Measurements from ENCODE around the gene RNF114.

The RNF114 gene

DNA sequence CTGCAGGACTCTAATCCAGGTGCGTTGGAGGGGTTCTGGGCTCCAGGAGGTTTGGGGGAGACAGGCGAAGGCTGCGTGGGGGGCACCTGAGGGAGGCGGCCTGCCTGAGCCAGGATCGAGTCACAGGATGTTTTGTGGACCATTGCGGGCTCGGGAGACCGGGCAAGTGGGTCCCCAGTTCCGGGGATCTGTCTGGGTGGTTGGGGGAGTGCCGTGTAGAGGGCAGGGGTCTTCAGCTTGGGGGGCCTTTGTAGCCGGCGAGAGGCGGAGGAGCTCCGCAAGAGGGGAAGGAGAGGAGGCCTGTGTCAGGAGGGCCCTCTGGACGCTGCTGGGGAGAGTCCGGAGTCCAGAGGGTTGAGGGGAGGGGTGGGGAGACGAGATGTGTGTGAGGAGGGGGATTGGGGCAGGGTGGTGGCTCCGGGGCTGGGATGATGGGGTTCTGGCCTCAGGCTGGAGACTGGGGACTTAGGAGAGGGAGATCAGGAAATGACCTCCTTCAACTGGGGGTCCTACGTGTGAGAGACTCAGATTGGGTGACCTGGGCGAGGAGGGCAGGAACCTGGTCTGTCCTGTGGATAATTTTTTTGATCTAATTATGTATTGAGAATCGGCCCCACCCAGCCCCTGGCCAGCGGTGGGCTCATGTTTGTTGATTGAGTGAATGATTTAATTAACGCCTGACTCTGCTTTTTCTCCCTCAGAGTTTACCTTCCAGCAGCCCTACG is 47.1 kb downstream of the RNF114 start:
- no peak for DNase-seq (ENCODE audit: low read depth, low spot score)
- Histone ChIP-seq H3K9me3 (ENCODE audit: low read depth, low read length) (no peaks in the 10 kb centered on the region), H3K36me3 (ENCODE audit: insufficient read depth, low read length) (0 out of 2 replicates have a peak, but pooled peaks cover 4% of the 10 kb centered on the region), H3K4me3 (peak overlapping the region; percentile 92), H3K27ac (no peak overlapping the region), H3K9ac (ENCODE audit: insufficient read length) (peak overlapping the region; percentile 91)
- TF ChIP-seq EZH2 (IDR thresholded peaks at IDR 0.05), result no peak
- no peak for TF ChIP-seq FOXP2 (optimal IDR thresholded peaks at IDR 0.05; ENCODE audit: control extremely low read depth, extremely low read length, insufficient read depth)

DNA sequence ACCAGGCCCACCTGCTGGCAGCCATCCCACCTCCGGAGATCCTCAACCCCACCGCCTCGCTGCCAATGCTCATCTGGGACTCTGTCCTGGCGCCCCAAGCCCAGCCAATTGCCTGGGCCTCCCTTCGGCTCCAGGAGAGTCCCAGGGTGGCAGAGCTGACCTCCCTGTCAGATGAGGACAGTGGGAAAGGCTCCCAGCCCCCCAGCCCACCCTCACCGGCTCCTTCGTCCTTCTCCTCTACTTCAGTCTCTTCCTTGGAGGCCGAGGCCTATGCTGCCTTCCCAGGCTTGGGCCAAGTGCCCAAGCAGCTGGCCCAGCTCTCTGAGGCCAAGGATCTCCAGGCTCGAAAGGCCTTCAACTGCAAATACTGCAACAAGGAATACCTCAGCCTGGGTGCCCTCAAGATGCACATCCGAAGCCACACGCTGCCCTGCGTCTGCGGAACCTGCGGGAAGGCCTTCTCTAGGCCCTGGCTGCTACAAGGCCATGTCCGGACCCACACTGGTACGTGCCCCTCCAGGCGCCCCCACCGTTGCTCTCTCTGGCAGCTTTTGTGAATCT is 47.7 kb downstream of the RNF114 start:
- Histone ChIP-seq H3K9me3 (ENCODE audit: low read depth, low read length) (no peaks in the 10 kb centered on the region), H3K27ac (no peak overlapping the region), H3K36me3 (ENCODE audit: insufficient read depth, low read length) (0 out of 2 replicates have a peak, but pooled peaks cover 4% of the 10 kb centered on the region), H3K4me3 (peak overlapping the region; percentile 92), H3K9ac (ENCODE audit: insufficient read length) (peak overlapping the region; percentile 91)
- TF ChIP-seq EZH2 (IDR thresholded peaks at IDR 0.05), result no peak
- no peak for TF ChIP-seq FOXP2 (optimal IDR thresholded peaks at IDR 0.05; ENCODE audit: control extremely low read depth, extremely low read length, insufficient read depth)
- TF ChIP-seq POLR2AphosphoS5 (IDR thresholded peaks at IDR 0.05; ENCODE audit: borderline replicate concordance, low read depth, low read length), result no peak
- no peak for DNase-seq (ENCODE audit: low read depth, low spot score)

- H3K4me3 ChIP-seq, result peak overlapping the region; percentile 92
- TF ChIP-seq FOXP2 (optimal IDR thresholded peaks at IDR 0.05; ENCODE audit: control extremely low read depth, extremely low read length, insufficient read depth) (no peak), POLR2AphosphoS5 (IDR thresholded peaks at IDR 0.05; ENCODE audit: borderline replicate concordance, low read depth, low read length) (no peak)
- H3K36me3 ChIP-seq (ENCODE audit: insufficient read depth, low read length), result 0 out of 2 replicates have a peak, but pooled peaks cover 4% of the 10 kb centered on the region
- no peak overlapping the region for H3K9ac ChIP-seq (ENCODE audit: insufficient read length)
- DNase-seq (ENCODE audit: low read depth, low spot score), result no peak
- H3K9me3 ChIP-seq (ENCODE audit: low read depth, low read length), result no peaks in the 10 kb centered on the region
- H3K27ac ChIP-seq, result no peak overlapping the region
Observed at GRCh38 chr20:49984426-49985153, 48.4 kb downstream of the RNF114 start.

GRCh38 chr20:49985157-49985556 is 49.0 kb downstream of the RNF114 start:
- TF ChIP-seq POLR2AphosphoS5 (IDR thresholded peaks at IDR 0.05; ENCODE audit: borderline replicate concordance, low read depth, low read length) (no peak), EZH2 (IDR thresholded peaks at IDR 0.05) (no peak), FOXP2 (optimal IDR thresholded peaks at IDR 0.05; ENCODE audit: control extremely low read depth, extremely low read length, insufficient read depth) (no peak)
- no peak for DNase-seq (ENCODE audit: low read depth, low spot score)
- 0 out of 2 replicates have a peak, but pooled peaks cover 4% of the 10 kb centered on the region for H3K36me3 ChIP-seq (ENCODE audit: insufficient read depth, low read length)
- H3K4me3 ChIP-seq, result peak overlapping the region; percentile 16; the same call in 1 of the 2 replicates
- H3K27ac ChIP-seq, result no peak overlapping the region
- no peaks in the 10 kb centered on the region for H3K9me3 ChIP-seq (ENCODE audit: low read depth, low read length)
- H3K9ac ChIP-seq (ENCODE audit: insufficient read length), result no peak overlapping the region

- H3K9ac ChIP-seq (ENCODE audit: insufficient read length), result no peak overlapping the region
- H3K9me3 ChIP-seq (ENCODE audit: low read depth, low read length), result no peaks in the 10 kb centered on the region
- no peak for DNase-seq (ENCODE audit: low read depth, low spot score)
- no peak overlapping the region for H3K27ac ChIP-seq
- H3K36me3 ChIP-seq (ENCODE audit: insufficient read depth, low read length), result 0 out of 2 replicates have a peak, but pooled peaks cover 4% of the 10 kb centered on the region
- 0 out of 2 replicates have a peak overlapping the region, but pooled peaks have one; percentile 16 for H3K4me3 ChIP-seq
- TF ChIP-seq POLR2AphosphoS5 (IDR thresholded peaks at IDR 0.05; ENCODE audit: borderline replicate concordance, low read depth, low read length) (no peak), EZH2 (IDR thresholded peaks at IDR 0.05) (no peak), FOXP2 (optimal IDR thresholded peaks at IDR 0.05; ENCODE audit: control extremely low read depth, extremely low read length, insufficient read depth) (no peak)
Observed at GRCh38 chr20:49985617-49986016, 49.4 kb downstream of the RNF114 start.

DNA sequence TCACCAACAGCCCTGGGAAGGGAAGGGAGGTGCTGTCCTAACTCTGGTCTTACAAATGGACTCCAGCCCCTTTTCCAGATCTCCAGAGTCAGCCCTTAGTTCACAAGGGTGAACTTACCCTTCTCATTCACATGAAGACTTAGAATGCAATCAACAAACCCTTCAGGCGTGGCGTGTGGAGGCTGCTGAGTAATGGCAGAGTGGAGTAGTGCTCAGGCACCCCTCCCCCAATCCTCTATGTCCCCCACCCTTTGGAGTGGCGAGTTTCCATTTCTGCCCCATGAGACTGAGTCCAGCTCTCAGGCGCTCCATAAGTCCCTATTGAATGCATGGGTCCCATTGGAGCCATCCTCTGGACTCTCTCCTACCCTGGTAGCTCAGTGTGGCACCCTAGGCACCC is 49.9 kb downstream of the RNF114 start:
- H3K36me3 ChIP-seq (ENCODE audit: insufficient read depth, low read length), result 0 out of 2 replicates have a peak, but pooled peaks cover 4% of the 10 kb centered on the region
- H3K4me3 ChIP-seq, result no peak overlapping the region
- H3K9me3 ChIP-seq (ENCODE audit: low read depth, low read length), result no peaks in the 10 kb centered on the region
- no peak for TF ChIP-seq EZH2 (IDR thresholded peaks at IDR 0.05)
- TF ChIP-seq POLR2AphosphoS5 (IDR thresholded peaks at IDR 0.05; ENCODE audit: borderline replicate concordance, low read depth, low read length), result no peak
- TF ChIP-seq FOXP2 (optimal IDR thresholded peaks at IDR 0.05; ENCODE audit: control extremely low read depth, extremely low read length, insufficient read depth), result no peak
- DNase-seq (ENCODE audit: low read depth, low spot score), result no peak
- no peak overlapping the region for H3K9ac ChIP-seq (ENCODE audit: insufficient read length)
- no peak overlapping the region for H3K27ac ChIP-seq

DNA sequence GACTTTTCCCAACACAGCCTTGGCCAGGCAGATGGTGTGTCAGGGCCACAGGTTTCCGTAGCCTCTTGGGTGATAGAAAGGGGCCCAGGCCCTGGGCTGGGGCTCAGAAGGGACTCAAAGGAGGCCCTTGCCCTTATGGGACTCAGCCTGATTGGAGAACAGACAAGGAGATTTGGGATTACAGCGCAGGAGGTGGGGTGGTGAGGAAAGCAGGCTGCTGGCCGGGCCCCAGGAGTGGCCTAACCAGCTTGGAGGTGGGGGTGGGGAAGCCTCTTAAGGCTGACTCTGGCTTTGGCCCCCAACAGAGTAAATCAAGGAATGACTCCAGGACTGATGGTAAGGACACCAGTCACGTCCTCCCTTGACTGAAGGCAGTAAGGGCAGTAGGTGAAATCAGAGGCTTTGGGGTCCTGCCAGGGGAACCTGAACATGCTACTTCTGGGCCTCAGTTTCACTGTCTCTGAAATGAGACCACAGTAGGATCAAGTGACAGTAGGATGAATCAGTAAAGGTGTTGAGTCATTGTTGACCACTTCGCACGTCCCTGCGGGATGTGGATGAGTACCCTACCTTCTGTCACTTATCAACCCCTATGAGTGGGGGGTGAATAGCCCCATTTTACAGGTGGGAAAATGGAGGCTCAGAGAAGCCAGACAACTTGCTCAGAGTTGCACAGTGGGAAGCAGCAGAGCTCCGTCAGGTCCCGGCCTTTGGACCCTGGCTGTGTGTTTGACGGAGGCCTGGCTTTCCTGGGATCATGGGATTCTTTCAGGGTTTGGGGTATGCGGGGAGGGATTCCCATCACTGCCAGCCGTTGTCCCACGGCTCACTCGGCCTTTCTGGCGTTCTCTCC is 51.0 kb downstream of the RNF114 start:
- H3K27ac ChIP-seq, result peak overlapping the region; percentile 67
- TF ChIP-seq EZH2 (IDR thresholded peaks at IDR 0.05), result no peak
- TF ChIP-seq POLR2AphosphoS5 (IDR thresholded peaks at IDR 0.05; ENCODE audit: borderline replicate concordance, low read depth, low read length), result no peak
- no peak for TF ChIP-seq FOXP2 (optimal IDR thresholded peaks at IDR 0.05; ENCODE audit: control extremely low read depth, extremely low read length, insufficient read depth)
- no peak overlapping the region for H3K9ac ChIP-seq (ENCODE audit: insufficient read length)
- DNase-seq (ENCODE audit: low read depth, low spot score), result no peak
- H3K9me3 ChIP-seq (ENCODE audit: low read depth, low read length), result no peaks in the 10 kb centered on the region
- no peak overlapping the region for H3K4me3 ChIP-seq
- H3K36me3 ChIP-seq (ENCODE audit: insufficient read depth, low read length), result 0 out of 2 replicates have a peak, but pooled peaks cover 4% of the 10 kb centered on the region

All from SK-N-MC (cell line).